A673 (cell line): ENCODE results near the gene TADA3. TPM values are rescaled to one million over a fixed set of nuclear protein-coding genes. Genes with fewer than 3 reads are reported as not detected.
A peak's percentile ranks its signal among the peaks of the same experiment; 100 is the strongest.

Source experiments
- BruUV-seq: library from RNA; stranded (reverse); fragments of 400-500 nt; replicated peaks from 2 replicates; lab custom pipeline; 2021; lab: Mats Ljungman, UMichigan
- CTCF ChIA-PET: fragments of 300-600 bp; sonication (Branson Sonifier 250); formaldehyde crosslinking; loops from one replicate; lab custom pipeline; 2022; ENCODE audit warnings: antibody characterized with exemption; lab: Charles Lee
- POLR2A ChIA-PET: fragments of 300-600 bp; sonication (Branson Sonifier 250); formaldehyde crosslinking; loops from one replicate; lab custom pipeline; 2022; ENCODE audit warnings: antibody characterized with exemption; ENCODE audit not compliant: low non-redundant PET; lab: Charles Lee
- DNase-seq: peaks from one replicate; pipeline ENCODE4 v3.0.0-alpha.2; 2015; ENCODE audit warnings: low spot score
- H3K27ac ChIP-seq: fragments of 200-600 bp; sonication (generic); 2 replicates; pipeline ENCODE4 v1.5.1; 2016; ENCODE audit warnings: mixed run types, low read depth, mild to moderate bottlenecking, mixed read lengths, antibody characterized with exemption, low read length; ENCODE audit not compliant: poor library complexity, severe bottlenecking
- H3K27me3 ChIP-seq: fragments of 200-600 bp; sonication (generic); replicated peaks from 2 replicates; pipeline ENCODE4 v1.6.1; 2017; ENCODE audit warnings: mixed run types, low read depth, mild to moderate bottlenecking, mixed read lengths, antibody characterized with exemption, low read length; ENCODE audit not compliant: insufficient read depth, poor library complexity
- H3K36me3 ChIP-seq: fragments of 200-600 bp; sonication (generic); 2 replicates; pipeline ENCODE4 v1.6.1; 2016; ENCODE audit warnings: mixed run types, mild to moderate bottlenecking, mixed read lengths, antibody characterized with exemption, low read length; ENCODE audit not compliant: insufficient read depth, poor library complexity, severe bottlenecking
- H3K4me1 ChIP-seq: fragments of 200-600 bp; sonication (generic); 2 replicates; pipeline ENCODE4 v1.6.1; 2017; ENCODE audit warnings: mixed run types, mild to moderate bottlenecking, mixed read lengths, antibody characterized with exemption, low read length; ENCODE audit not compliant: insufficient read depth, poor library complexity, severe bottlenecking
- H3K4me3 ChIP-seq: fragments of 200-600 bp; sonication (generic); 2 replicates; pipeline ENCODE4 v1.5.1; 2016; ENCODE audit warnings: low read depth, mixed run types, mild to moderate bottlenecking, mixed read lengths, low read length; ENCODE audit not compliant: poor library complexity, severe bottlenecking
- H3K9me3 ChIP-seq: fragments of 200-600 bp; sonication (generic); 2 replicates; pipeline ENCODE4 v1.6.1; 2016; ENCODE audit warnings: mixed run types, low read depth, mild to moderate bottlenecking, mixed read lengths, antibody characterized with exemption, low read length; ENCODE audit not compliant: poor library complexity, severe bottlenecking
- EZH2 ChIP-seq: fragments of 200-600 bp; sonication (generic); IDR thresholded peaks from 2 replicates; pipeline ENCODE4 v1.6.1; 2017; ENCODE audit warnings: borderline replicate concordance, low read depth, mild to moderate bottlenecking, mixed read lengths, antibody characterized with exemption, low read length; ENCODE audit not compliant: poor library complexity, severe bottlenecking
- intact Hi-C: fragments of 100-400 bp; cut with micrococcal nuclease; formaldehyde crosslinking; loops from one replicate; pipeline ENCODE4 v1.10.0; 2022; ENCODE audit not compliant: unreplicated experiment
- total RNA-seq: library from RNA; stranded (reverse); gene quantifications from 2 replicates; pipeline ENCODE4 v1.2.3, GENCODE V29; 2021
- TF ChIP-seq, protein P1 (sequence below): fragments of 300-800, 200-600 bp; sonication (generic); conservative IDR thresholded peaks from 2 replicates; pipeline ENCODE4 v1.5.1; 2017; ENCODE audit warnings: low read depth, mild to moderate bottlenecking, antibody characterized with exemption, low read length, moderate library complexity, mixed read lengths

The TADA3 gene
- total RNA-seq, 1 experiment from 2014 or later, result 46.1 TPM

DNA sequence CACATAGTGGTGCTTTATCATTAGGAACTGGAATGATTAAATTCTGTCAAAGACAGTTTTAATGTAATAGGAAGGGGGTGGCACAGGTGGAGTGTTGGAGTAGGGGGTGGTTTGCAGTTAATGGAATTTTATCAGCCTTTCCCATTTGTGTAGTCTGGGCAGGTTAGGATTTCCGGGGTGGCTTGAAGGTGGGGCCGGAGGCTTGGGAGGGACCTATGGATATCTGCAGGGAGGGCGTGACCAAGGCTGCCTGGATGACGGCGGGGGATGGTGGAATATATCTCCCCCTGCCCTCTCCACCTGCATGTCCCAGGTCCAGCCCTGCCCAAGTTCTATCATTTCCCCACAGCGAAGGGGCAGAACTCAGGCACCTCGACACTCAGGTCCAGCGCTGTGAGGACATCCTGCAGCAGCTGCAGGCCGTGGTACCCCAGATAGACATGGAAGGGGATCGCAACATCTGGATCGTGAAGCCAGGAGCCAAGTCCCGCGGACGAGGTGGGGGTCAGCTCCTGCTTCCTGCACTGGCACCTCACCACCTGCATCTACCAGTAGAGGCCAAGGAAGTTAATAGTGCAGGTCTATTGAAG, 33.3 kb upstream of the TADA3 start:
- Histone ChIP-seq H3K4me1 (no peaks in the 10 kb centered on the region), H3K27me3 (no peaks in the 10 kb centered on the region), H3K36me3 (no peaks in the 10 kb centered on the region), H3K4me3 (no peak overlapping the region), H3K27ac (no peak overlapping the region), H3K9me3 (no peaks in the 10 kb centered on the region)
- no TSS peak for BruUV-seq
- intact Hi-C loops, result no loop called here
- CTCF ChIA-PET, result no interaction called here
- POLR2A ChIA-PET, result no interaction called here
- no peak for TF ChIP-seq EZH2
- TF ChIP-seq, protein P1, sequence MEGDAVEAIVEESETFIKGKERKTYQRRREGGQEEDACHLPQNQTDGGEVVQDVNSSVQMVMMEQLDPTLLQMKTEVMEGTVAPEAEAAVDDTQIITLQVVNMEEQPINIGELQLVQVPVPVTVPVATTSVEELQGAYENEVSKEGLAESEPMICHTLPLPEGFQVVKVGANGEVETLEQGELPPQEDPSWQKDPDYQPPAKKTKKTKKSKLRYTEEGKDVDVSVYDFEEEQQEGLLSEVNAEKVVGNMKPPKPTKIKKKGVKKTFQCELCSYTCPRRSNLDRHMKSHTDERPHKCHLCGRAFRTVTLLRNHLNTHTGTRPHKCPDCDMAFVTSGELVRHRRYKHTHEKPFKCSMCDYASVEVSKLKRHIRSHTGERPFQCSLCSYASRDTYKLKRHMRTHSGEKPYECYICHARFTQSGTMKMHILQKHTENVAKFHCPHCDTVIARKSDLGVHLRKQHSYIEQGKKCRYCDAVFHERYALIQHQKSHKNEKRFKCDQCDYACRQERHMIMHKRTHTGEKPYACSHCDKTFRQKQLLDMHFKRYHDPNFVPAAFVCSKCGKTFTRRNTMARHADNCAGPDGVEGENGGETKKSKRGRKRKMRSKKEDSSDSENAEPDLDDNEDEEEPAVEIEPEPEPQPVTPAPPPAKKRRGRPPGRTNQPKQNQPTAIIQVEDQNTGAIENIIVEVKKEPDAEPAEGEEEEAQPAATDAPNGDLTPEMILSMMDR, result no peak
- DNase-seq, result no peak

DNA sequence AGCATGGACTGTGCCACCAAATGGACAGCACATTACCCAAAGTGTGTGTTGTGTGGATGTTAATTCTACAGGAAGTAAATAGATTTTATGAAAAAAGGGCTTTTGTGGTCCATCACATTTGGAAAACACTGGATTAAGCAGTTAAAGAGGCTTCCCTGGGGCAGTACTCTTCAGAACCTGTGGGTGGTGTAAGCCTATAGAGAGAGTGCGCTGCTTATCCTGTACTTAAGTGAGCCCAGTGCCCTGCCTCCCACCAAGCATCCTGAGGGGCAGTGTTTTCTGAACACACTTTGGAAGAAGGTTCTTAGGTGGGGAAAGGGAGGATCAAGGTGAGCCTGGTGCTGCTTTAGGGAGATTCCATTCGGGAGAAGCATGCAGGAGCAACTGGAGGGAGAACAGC, 28.7 kb upstream of the TADA3 start:
- CTCF ChIA-PET, result no interaction called here
- DNase-seq, result peak; percentile 52

DNA sequence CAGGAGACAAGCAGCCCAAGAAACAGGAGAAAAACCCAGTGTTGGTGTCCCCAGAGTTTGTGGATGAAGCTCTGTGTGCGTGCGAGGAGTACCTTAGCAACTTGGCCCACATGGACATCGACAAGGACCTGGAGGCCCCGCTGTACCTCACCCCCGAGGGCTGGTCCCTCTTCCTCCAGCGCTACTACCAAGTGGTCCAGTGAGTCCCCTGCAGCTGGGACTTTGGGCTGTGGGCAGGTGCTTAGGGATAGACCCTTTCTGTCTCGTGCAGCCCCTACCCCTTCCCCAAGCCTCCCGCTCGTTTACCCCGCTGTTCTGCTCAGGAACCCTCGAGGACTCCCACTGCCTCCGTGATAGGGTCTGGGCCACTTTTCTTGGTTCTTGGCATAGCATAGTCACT, 28.3 kb upstream of the TADA3 start:
- ChIA-PET POLR2A (no interaction called here), CTCF (no interaction called here)
- no peaks in the 10 kb centered on the region for H3K9me3 ChIP-seq
- no peak for DNase-seq
- H3K4me3 ChIP-seq, result no peak overlapping the region
- no TSS peak for BruUV-seq
- no peaks in the 10 kb centered on the region for H3K4me1 ChIP-seq
- intact Hi-C loops, result no loop called here
- H3K27ac ChIP-seq, result no peak overlapping the region
- no peak for TF ChIP-seq EZH2
- TF ChIP-seq, protein P1, result no peak
- H3K36me3 ChIP-seq, result no peaks in the 10 kb centered on the region
- H3K27me3 ChIP-seq, result no peaks in the 10 kb centered on the region

More for the DNA sequence above, 28.7 kb upstream of the TADA3 start:
- Histone ChIP-seq H3K4me3 (no peak overlapping the region), H3K4me1 (no peaks in the 10 kb centered on the region), H3K27ac (no peak overlapping the region), H3K27me3 (no peaks in the 10 kb centered on the region), H3K9me3 (no peaks in the 10 kb centered on the region), H3K36me3 (no peaks in the 10 kb centered on the region)
- BruUV-seq, result no TSS peak
- intact Hi-C loops, result no loop called here
- TF ChIP-seq EZH2, result no peak
- TF ChIP-seq, protein P1, result peak; percentile 50
- POLR2A ChIA-PET, result no interaction called here
